Measurements from ENCODE around the gene CPA1.

CPA1 gene

DNA sequence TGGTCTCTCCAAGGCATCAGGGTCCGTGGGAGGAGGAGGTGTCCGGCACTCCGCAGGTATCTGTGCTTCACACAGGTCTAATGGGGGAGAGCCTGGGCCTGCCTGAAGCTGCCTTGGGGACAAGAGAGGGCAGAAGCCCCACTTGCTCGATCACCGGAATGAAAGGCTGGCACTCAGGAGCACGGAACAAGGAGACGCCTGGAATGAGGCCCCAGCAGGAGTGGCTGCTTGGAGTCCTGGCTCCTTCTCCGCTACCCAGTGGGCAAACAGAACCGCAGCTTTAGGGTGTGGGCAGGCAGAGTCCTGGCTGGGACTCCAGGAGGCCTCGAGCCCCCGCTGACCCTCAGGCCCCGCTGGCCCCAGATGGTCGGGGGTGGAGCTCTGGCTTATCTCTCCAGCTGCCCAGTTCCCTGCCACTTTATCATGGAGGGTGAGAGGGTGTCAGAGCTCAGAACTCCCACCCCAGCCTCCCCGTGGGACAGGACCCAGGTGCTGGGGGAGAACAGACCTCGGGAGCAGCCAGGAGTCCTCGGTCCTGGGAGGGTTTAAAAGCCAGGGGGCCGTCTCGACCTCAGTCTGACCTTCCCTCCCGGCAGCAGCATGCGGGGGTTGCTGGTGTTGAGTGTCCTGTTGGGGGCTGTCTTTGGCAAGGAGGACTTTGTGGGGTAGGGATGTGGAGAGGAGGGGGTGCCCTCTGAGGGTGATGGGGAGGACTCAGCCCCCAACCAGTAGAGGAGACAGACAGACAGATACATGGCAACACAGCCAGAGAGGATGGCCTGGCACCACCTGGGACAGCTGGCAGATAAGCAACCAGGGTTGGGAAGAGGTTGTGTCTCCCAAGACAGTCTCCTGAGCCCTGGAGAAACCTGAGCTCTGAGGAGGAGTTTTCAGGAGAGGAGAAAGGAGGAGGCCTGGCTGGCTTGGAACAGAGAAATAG is at the start of gene CPA1:
CPA1 (plus strand) TSS at position 574 of the 940 bp plus-strand sequence; CDS start at position 601, 27 bp downstream.
- no peak for DNase-seq (ENCODE audit: low spot score)

DNA sequence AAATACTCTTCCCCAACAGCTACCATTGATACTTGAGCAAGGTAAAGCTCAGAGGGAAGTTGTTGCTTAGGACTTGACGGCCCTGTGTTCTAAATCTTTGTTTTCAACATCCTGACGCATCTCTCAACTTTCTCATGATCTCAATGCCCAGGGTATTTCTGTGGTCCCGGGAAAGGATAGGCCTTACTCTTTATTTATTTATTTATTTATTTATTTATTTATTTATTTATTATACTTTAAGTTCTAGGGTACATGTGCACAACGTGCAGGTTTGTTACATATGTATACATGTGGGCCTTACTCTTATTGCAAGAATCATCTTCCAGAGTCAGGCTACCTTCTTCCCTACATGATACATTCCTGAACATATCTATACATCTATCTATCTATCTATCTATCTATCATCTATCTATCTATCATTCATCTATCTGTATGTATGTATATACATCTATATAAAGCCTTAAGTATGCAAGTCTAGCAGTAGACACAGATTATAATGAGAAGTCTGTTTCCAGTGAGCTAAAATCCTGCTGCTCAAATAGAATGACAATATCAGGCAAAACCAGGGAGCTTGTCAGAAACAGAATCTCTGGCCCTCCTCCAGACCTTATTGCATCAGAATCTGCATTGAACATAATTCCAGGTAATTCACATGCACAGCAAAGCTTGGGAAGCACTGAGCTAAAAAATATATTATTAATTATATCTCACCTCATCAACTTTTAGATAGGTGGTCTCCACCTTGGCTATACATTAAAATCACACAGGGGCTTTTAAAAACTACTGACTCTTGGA is 47.8 kb upstream of the CPA1 start:
- no peak for DNase-seq (ENCODE audit: low spot score)

DNA sequence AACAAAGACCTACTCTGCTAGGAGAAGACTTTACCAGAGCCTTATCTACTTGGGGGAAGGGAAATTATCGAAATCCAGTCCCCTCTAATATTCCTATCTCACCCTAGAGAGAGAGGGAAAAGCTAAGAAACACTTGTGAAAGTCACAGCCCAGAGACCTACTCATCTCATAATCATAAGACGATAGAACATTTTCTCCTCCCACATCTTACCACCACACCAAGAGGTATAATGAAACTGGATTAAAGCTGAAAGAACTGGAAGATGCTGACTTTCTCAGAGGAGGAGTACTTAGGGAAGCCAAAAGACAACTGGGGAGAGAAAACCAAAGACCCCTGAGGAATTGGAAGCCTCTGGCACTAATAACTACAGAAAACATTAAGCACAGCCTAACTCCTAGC is 46.5 kb upstream of the CPA1 start:
- no peak for DNase-seq (ENCODE audit: low spot score)

DNA sequence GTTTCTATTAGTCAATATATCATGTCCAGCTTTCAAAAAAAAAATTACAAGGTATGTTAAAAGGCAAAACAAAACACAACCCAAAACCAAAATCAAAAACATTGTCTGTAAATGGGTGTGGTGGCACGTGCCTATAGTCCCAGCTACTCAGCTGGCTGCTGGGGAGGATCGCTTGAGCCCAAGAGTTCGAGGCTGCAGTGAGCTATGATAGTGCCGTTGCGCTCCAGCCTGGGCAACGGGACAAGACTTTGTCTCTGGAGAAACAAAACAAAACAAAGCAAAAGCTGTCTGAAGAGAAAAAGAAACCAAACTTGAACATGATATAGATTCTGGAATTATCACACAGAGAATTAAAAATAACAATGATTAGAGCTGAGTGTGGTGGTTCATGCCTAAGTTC is 46.0 kb upstream of the CPA1 start:
- no peak for DNase-seq (ENCODE audit: low spot score)

DNA sequence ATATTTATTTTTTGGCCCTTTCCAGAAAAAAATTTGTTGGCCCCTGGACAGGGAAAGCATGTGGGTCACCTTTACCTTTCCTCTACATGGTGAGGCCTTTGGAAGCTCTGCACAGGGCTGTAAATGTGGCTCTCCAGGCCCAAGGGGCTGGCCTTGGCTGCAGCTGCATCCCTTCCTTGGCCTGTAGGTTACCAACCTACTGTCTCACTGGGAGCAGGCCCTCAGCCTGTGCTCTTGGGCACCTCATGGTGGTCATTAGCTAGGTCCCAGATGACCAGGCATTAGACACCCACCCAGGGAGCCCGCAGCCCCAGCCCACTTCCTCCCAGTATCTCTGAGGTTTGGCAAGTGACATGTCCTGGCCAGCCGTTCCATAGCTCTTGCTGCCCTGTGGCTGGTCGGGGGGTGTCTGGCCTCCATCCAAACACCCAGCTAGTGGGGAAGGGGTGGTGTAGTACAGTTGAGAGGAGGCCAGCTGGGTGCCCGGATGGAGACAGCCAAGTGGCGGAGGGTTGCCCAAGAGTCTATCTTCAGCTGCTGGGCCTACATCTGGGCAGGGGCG is 42.8 kb upstream of the CPA1 start:
- no peak for DNase-seq (ENCODE audit: low spot score)

DNA sequence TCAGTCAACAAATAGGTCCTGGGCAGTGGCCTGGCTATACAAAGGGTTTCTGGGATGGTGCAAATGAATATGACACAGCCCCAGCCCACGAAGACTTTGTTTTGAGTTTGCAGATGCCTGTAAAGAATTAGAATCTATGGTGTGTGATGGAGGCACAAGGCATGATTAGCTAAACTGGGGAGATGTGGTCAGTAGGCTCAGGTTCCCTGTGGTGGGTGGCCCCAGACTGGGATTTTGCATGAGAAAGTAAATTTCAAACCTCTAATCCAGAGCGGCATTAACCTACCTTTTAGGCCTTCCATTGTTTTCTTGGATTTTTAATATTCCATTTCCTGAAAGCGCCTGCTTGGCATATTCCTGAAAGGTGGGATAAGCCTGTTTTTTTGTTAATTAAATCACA is 42.1 kb upstream of the CPA1 start:
- no peak for DNase-seq (ENCODE audit: low spot score)

DNA sequence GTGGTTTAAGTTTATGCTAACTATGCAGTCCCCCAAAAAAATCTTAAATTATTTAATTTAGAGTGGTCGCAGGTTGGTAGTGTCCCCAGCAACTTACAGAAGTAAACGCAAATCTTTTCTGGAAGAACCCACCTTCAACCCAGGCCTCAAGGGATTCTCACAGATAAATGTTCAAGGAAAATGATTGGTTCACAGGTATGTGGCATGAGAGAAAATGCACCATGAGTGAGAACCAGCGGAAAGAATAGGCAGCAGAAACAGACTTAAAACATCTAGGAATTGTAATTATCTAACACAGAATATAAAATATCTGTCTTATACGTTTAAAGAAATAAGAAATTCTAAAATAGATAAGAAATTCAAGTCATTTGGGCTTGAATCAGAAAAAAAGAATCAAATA is 38.4 kb upstream of the CPA1 start:
- DNase-seq (ENCODE audit: low spot score) = no peak

DNA sequence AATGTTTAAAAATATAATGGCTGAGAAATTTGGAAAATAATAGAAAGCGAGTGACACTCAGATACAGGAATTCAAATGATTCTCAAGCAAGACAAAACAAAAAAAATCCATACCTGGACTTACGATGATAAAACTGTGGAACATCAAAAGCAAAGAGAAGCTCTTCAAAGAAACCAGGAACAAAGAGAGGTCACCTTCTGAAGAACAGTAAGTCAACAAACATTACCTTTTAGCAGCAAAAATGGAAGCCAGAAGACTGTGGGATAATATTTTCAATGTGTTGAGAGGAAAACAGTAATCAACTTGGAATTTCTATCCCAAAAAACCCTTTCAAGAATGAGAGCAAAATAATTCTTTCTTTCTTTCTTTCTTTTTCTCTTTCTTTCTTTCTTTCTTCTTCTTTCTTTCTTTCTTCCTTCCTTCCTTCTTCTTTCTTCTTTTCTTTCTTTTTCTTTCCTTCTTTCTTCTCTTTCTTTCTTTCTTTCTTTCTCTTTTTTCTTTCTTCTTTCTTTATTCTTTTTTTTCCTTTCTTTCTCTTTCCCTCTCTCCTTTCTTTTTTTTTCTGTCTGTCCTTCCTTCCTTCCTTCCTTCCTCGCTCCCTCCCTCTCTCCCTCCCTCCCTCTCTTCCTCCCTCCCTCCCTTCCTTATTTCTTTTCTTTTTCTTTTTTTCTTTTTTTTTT is 37.5 kb upstream of the CPA1 start:
- DNase-seq (ENCODE audit: low spot score) = no peak

DNA sequence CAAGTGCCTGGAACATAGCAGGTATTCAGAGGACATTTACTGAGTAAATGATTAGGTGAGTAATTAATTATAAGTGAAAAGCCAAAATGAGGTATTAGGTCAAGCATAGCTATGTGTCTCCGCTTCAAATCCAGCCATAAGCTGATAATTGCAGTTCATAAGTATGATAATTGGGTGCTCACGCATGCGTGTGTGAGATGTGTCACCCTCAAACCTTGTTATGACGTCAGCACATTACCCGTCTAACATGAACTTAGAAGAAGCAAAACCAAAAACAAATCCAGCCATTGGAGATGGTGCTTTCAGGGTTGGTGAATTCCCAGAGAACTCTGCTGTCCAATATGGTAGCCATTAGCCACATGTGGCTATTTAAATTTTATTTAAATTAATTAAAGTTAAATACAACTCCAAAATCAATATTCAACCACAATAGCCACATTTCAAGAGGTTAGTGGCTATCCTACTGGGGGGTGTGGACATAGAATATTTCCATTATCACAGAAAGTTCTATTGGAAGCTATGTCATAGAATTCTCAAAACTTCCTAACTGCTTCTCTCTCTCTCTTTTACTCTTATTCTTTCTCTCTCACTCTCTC is 35.9 kb upstream of the CPA1 start, which contains the start of gene CPA5:
CPA5 (plus strand) TSS at position 546 of the 596 bp plus-strand sequence. CDS start 1,670 bp downstream, outside the sequence.
- no peak for DNase-seq (ENCODE audit: low spot score)

DNA sequence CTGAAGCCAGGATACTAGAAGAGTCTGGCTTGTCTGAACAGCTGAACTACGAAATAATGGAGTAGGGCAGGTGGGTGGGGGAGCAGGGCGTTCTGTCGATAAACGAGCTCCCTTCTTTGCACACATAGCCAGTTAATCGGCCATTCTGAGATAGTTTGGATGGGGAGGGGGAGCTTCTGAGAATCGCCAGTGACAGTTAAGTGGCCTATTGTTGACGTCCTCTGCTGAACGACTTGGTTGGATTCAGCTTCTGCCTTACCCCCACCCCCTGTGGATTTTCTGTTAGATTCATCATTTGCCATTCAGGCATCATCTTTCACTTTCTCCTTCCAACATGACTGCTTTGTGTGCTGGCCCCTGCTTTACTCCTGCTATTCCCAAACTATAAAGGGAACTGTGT is 35.2 kb upstream of the CPA1 start:
- no peak for DNase-seq (ENCODE audit: low spot score)

DNA sequence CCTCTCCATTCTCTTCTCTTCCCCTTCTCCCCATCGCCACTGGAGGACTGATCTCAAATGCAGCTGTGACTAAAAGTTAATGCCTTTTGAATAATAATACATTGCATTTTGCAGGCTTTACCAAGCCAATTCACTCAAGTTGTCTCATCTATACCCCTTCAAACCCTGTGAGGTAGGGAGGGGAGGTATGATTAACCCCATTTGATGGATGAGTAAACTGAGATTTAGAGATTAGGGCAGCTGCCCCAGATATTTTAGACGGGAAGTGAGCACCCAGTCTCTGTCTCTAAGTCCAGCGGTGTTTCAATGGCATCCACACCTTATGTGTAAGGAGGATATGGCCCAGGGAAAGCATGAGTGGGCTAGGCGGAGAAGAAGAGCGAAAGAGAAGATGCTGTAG is 34.6 kb upstream of the CPA1 start:
- DNase-seq (ENCODE audit: low spot score) = no peak

DNA sequence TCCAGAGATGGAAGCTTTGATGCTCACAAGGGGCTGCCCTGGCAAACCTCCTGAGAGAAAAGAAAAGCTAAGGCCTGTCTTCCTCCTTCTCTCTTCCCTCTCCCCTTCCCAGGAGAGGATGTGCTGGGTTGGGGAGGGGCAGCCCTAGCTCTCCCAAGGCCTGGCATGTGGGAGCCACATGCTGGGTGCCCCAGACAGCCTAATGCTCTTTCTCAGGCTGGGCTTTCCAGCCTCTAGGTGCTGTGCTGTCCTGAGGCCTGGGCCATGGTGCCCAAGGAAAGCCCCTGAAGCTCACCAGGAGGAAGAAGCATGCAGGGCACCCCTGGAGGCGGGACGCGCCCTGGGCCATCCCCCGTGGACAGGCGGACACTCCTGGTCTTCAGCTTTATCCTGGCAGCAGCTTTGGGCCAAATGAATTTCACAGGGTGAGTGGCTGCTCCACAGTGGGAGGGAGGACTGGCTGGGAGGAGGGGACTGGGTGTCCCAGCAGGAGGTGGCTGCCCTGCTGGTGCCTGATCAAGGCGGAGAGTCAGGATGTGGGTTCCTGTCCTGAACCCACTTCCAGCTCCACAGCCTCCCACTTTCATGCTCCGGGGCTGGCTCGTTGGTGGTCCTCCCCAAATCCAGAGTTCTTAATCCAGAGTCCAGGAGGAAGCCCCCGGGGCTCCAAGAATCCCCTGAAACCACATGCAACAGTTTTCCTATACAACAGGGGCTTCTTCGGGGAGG is 34.0 kb upstream of the CPA1 start:
- DNase-seq (ENCODE audit: low spot score) = no peak

DNA sequence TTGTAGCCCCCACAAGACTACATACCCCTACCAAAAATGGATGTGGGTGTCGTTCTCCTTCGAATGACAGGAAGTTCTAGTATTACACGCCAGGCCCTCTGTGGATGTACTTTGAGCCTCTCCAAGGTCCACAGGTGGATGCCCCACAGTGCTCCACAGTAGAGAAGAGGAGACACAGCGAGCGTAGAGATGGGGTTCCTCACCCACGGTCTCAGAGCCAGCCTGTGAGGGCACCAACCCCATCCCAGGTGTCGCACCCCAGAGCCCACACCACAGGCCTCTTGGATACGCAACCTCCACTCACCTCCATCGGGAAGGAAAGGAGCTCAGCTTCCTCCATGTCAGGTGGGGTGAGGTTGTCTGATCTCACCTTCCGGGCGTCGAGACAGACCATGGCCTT is 33.4 kb upstream of the CPA1 start:
- no peak for DNase-seq (ENCODE audit: low spot score)

DNA sequence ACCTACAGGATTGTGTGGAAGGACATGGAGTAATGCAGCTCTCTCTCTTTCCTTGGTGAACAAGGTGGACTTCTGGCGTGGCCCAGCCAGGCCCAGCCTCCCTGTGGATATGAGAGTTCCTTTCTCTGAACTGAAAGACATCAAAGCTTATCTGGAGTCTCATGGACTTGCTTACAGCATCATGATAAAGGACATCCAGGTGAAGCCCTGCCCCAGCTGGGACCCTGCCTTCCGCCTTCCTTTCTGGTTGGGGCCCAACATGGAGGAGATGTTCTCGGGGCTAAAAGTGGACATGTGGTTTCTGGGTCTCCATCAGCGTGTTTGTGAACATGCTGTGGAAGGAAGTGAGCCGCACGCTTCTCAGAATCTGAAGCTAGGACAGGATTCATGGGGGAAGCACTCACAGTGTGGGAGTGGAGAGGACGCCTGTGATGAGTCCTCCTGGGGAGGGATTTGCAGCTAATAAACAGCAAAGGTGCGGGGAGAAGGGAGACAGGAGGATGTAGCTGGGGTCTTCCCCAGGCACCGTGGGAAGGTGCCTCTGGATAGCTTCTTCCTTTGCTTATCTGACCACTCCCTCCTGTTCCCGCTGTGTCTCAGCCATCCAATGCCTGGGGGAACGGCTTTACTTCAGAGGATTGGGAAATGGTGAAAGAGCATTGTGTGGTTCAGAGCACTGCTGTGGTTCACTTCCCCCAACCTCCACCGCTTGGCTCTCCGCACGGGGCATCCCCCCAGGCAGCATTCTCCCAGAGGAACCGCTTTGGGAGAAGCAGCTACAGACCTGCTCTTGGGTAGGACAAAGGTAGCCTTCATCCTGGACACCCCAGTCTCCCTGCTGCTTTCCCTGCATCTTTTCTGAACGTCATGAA is 30.1 kb upstream of the CPA1 start:
- DNase-seq (ENCODE audit: low spot score) = no peak

DNA sequence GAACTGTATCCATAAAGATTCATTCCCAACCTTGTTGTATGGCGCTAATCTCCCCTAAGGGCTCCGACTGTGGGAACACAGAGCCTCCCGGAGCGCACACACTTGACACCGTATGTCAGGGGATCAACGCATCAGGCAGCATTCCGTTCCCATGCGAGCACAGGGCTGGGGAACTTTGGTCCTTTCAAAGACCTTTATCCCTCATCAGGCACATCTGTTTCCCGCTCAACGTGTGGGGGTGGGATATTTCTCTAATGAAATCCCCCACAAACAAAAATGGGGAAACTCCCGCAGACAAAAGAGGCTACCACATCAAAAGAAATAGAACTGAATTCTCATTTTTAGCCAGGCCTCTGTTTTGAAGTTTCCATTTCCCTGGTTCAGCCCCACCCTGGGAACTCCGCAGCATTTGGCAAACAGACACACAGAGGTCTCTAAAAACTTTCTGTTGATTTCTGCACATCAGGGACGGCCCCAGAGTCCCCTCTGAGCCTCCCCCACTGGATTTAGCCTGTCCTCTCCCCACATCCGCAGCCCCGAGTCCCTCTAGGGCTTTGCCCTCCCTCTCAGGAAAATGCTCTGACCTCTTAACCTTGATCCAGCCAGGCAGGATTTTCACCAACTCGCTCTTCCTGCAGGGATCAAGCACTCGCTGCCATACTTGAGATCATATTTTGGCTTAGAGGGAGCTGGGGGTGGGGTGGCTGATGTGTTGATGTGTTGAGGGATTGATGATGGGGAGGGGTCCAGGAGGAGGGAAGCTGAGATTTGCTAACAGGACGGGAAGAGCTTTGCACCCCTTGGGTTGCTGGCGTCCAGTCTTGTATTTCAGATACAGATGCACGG is 29.1 kb upstream of the CPA1 start:
- no peak for DNase-seq (ENCODE audit: low spot score)

DNA sequence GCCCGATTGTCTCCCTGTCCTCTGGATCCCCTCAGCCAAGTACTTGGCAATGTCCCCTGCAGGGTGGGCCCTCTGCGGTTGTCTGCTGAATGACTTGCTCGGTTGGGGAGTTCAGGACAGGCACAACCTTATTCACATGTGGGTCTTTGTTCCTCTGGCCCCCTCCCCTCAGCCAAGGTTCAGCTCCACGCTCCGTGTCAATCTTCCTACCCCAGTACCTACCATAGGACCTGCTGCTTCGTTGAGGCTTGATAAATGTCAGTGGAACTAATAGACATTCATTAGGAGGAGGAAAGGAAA is 28.6 kb upstream of the CPA1 start:
- no peak for DNase-seq (ENCODE audit: low spot score)

DNA sequence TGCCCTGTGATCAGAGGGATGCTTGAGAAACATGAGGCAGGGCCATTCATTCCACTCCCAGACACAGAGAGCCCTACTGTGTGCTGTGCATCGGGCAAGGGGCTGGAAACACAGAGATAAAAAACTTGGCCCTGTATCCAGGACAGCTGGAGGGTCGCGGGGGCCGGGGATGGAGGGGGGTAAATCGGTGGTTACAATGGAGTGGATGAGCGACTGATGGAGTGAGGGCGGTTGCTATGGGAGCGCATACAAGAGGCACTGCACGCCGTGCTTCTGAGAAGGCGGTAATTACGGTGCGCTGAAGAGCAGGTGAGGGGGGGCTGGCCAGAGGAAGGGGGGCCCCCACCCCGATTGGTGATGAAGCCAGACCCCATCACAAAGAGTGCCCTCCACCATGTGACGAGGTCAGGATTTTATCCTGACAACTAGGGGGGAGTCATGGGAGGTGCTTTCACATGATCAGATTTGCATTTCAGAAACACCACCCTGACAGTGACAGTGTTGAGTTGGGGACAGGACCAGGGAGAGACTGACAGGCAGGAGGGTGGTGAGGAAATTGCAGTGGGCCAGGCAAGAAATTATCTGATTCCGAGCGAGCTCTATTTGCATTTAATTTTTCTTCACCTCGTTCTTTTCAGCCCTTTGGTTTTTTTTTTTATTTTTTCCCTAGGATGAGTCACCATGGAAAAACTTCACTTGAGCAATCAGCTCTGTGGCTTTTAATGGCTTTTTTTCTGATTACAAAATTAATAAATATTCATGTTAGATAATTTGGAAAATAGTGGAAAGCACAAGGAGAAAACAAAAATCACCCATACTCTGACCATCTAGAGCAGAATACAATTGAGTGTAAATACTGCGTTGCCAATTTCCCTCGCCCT is 27.9 kb upstream of the CPA1 start:
- DNase-seq (ENCODE audit: low spot score) = no peak

DNA sequence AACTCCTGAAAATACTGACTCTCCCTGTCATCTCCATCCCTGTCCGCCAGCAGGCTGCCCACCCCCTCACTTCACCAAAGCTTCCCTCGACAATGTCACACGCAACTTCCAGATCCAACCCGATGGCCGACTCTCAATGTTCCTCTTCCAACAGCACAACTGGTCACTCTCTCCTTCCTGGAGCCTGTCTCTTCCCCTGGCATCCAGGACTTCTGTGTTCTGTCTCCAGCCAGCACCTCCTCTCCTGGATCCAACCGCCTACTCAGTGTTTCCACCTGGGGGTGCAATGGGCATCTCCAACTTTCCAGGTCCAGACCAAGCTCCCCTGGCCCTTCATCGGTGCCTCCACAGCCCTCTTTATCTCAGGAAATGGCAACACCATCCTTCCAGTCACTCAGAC is 27.1 kb upstream of the CPA1 start:
- no peak for DNase-seq (ENCODE audit: low spot score)
